Endothelial cell of umbilical vein (primary cell): ENCODE results near the gene SLC9A9. TPM values are rescaled to one million over a fixed set of nuclear protein-coding genes. Genes with fewer than 3 reads are reported as not detected.

Experiments used
- BruUV-seq: library from RNA; stranded (reverse); fragments of 400-500 nt; replicated peaks from 2 replicates; lab custom pipeline; 2021; lab: Mats Ljungman, UMichigan
- CTCF ChIA-PET: fragments of 300-600, 350-600 bp; sonication (Branson Sonifier 250); formaldehyde crosslinking; loops from one replicate; lab custom pipeline; 2021; ENCODE audit warnings: antibody characterized with exemption, inconsistent platforms; lab: Charles Lee
- POLR2A ChIA-PET: fragments of 300-600, 350-600 bp; sonication (Branson Sonifier 250); formaldehyde crosslinking; loops from one replicate; lab custom pipeline; 2021; ENCODE audit warnings: antibody characterized with exemption, inconsistent platforms; lab: Charles Lee
- DNase-seq: peaks from one replicate; pipeline ENCODE4 v3.0.0-alpha.2; 2011; ENCODE audit warnings: low read depth, low spot score
- FAIRE-seq: peaks from 2 replicates; lab custom pipeline; 2011; peaks lifted over from hg19 to GRCh38; lab: Jason Lieb, UNC
- H2AFZ ChIP-seq: 2 replicates; pipeline ENCODE4 v1.6.0; 2012; ENCODE audit warnings: low read depth, low read length, control low read depth, inconsistent platforms
- H3K27ac ChIP-seq: 2 replicates; pipeline ENCODE4 v1.5.1; 2011; ENCODE audit warnings: low read depth, mild to moderate bottlenecking, control low read depth, low read length, moderate library complexity; ENCODE audit not compliant: insufficient read depth
- H3K27me3 ChIP-seq, 2 experiments: 2 replicates each; pipeline versions ENCODE4 v1.6.0 to v1.6.1; 2011; ENCODE audit warnings: low read length in 2 of 2, mixed read lengths in 1 of 2; ENCODE audit not compliant: control insufficient read depth in 2 of 2, insufficient read depth in 2 of 2
- H3K36me3 ChIP-seq, 2 experiments: 2 replicates in 1 of 2; 3 replicates in 1 of 2; pipeline ENCODE4 v1.5.1; 2011; ENCODE audit warnings: low read length in 2 of 2, mild to moderate bottlenecking in 1 of 2, moderate library complexity in 1 of 2; ENCODE audit not compliant: control insufficient read depth in 2 of 2, insufficient read depth in 2 of 2; ENCODE audit errors: extremely low read depth in 1 of 2
- H3K4me1 ChIP-seq: 3 replicates; pipeline ENCODE4 v1.5.1; 2011; ENCODE audit warnings: mild to moderate bottlenecking, low read length; ENCODE audit not compliant: control insufficient read depth, insufficient read depth; ENCODE audit errors: extremely low read depth
- H3K4me2 ChIP-seq: 2 replicates; pipeline ENCODE4 v1.6.1; 2011; ENCODE audit warnings: low read length, control low read depth, mixed read lengths; ENCODE audit not compliant: insufficient read depth
- H3K4me3 ChIP-seq, 3 experiments: fragments of 200-600 bp in 1 of 3; sonication (generic), shearing (Covaris generic) in 1 of 3; replicated peaks in 1 of 3; 2 replicates each; pipeline ENCODE4 v1.5.1; 2011 to 2016; ENCODE audit warnings: control low read depth in 3 of 3, low read length in 3 of 3, mild to moderate bottlenecking in 2 of 3, inconsistent platforms in 1 of 3, low read depth in 1 of 3, moderate library complexity in 1 of 3; ENCODE audit not compliant: insufficient read depth in 1 of 3
- H3K79me2 ChIP-seq: 2 replicates; pipeline ENCODE4 v1.6.0; 2012; ENCODE audit warnings: low read length, inconsistent platforms; ENCODE audit not compliant: control insufficient read depth, insufficient read depth
- H3K9ac ChIP-seq: replicated peaks from 2 replicates; pipeline ENCODE3; 2011; ENCODE audit warnings: low read length, control low read depth; ENCODE audit not compliant: insufficient read depth; ENCODE audit errors: extremely low read depth
- H3K9me1 ChIP-seq: replicated peaks from 3 replicates; pipeline ENCODE4 v1.6.0; 2011; ENCODE audit warnings: mild to moderate bottlenecking, low read length; ENCODE audit not compliant: control insufficient read depth, insufficient read depth; ENCODE audit errors: extremely low read depth
- H3K9me3 ChIP-seq: replicated peaks from 2 replicates; pipeline ENCODE4 v1.5.1; 2012; ENCODE audit warnings: low read length, inconsistent platforms; ENCODE audit not compliant: control insufficient read depth, insufficient read depth
- H4K20me1 ChIP-seq: replicated peaks from 2 replicates; pipeline ENCODE3; 2011; ENCODE audit warnings: mild to moderate bottlenecking, low read length; ENCODE audit not compliant: control insufficient read depth, insufficient read depth; ENCODE audit errors: extremely low read depth
- CTCF ChIP-seq, 2 donors: IDR thresholded peaks; 1 replicate in 1 of 2; 2 replicates in 1 of 2; pipeline ENCODE4 v1.5.1; 2011; ENCODE audit warnings: low read length in 2 of 2, mild to moderate bottlenecking in 2 of 2, moderate library complexity in 2 of 2, control low read depth in 1 of 2, inconsistent platforms in 1 of 2, low read depth in 1 of 2; ENCODE audit not compliant: insufficient read depth in 1 of 2; ENCODE audit errors: extremely low read depth in 1 of 2
- EZH2 ChIP-seq: IDR thresholded peaks from 2 replicates; pipeline ENCODE4 v1.6.1; 2012; ENCODE audit warnings: borderline replicate concordance, low read depth, mild to moderate bottlenecking, moderate library complexity, low read length, inconsistent platforms; ENCODE audit not compliant: severe bottlenecking
- GATA2 ChIP-seq: IDR thresholded peaks from 2 replicates; pipeline ENCODE4 v1.7.0; 2011; ENCODE audit warnings: low read depth, mild to moderate bottlenecking, moderate library complexity, mixed read lengths, low read length; ENCODE audit not compliant: insufficient read length, insufficient read depth
- MAX ChIP-seq: IDR thresholded peaks from 2 replicates; pipeline ENCODE4 v1.6.1; 2011; ENCODE audit not compliant: insufficient read depth, insufficient read length
- MYC ChIP-seq: IDR thresholded peaks from one replicate; pipeline ENCODE4 v1.6.1; 2011; ENCODE audit warnings: mild to moderate bottlenecking, low read depth, low read length
- POLR2A ChIP-seq: IDR thresholded peaks from 2 replicates; pipeline ENCODE4 v1.6.1; 2012; ENCODE audit warnings: low read depth, mild to moderate bottlenecking, control low read depth, low read length
- POLR2AphosphoS5 ChIP-seq: IDR thresholded peaks from 2 replicates; pipeline ENCODE4 v1.6.1; 2012; ENCODE audit warnings: low read depth, mild to moderate bottlenecking, control low read depth, low read length, moderate library complexity; ENCODE audit not compliant: insufficient read depth
- dilution Hi-C: fragments of 300-500 bp; cut with MboI; formaldehyde crosslinking; loops from one replicate; pipeline ENCODE4 v1.15.0; 2019; ENCODE audit warnings: low sequenced_read_pairs; ENCODE audit not compliant: extremely low pct_ligation_motif_present
- intact Hi-C: fragments of 100-400 bp; cut with micrococcal nuclease; formaldehyde crosslinking; loops from one replicate; pipeline ENCODE4 v1.10.0; 2022
- polyA plus RNA-seq, 4 experiments: library from polyadenylated mRNA; depleted of rRNA in 3 of 4; stranded (reverse) in 3 of 4; unstranded in 1 of 4; fragments of >200 nt; gene quantifications; 2 replicates each; pipeline versions ENCODE4 v1.2.1 to v1.2.3, GENCODE V29; 2011 to 2012; ENCODE audit warnings: missing spikeins in 1 of 4
- total RNA-seq: library from RNA; stranded (reverse); gene quantifications from 2 replicates; pipeline ENCODE4 v1.2.3, GENCODE V29; 2021

Gene SLC9A9
- total and polyA plus RNA-seq, 2 donors (not counting 3 experiments of a cell fraction or from before 2014, with no cell fraction given), result 1.5 to 1.8 TPM

GRCh38 chr3:143408771-143409170 lies 439.5 kb downstream of the SLC9A9 start:
- TF ChIP-seq CTCF (IDR thresholded peaks at IDR 0.05; ENCODE audit: extremely low read depth in 1 of 2, insufficient read depth in 1 of 2, low read depth in 1 of 2, low read length in 2 of 2), result no peak
- intact Hi-C loops, result no loop called here
- POLR2A ChIA-PET, result no interaction called here

GRCh38 chr3:143402602-143403001 lies 445.7 kb downstream of the SLC9A9 start:
- TF ChIP-seq POLR2AphosphoS5, result no peak
- TF ChIP-seq EZH2, result no peak
- TF ChIP-seq POLR2A, result no peak
- TF ChIP-seq MAX, result no peak
- no peak for TF ChIP-seq GATA2
- TF ChIP-seq MYC, result no peak
- Histone ChIP-seq H3K27me3 (no peaks in the 10 kb centered on the region), H3K9ac (no peak overlapping the region), H3K79me2 (no peaks in the 10 kb centered on the region), H3K4me1 (no peaks in the 10 kb centered on the region), H3K9me3 (no peaks in the 10 kb centered on the region), H3K27ac (no peak overlapping the region), H2AFZ (no peak overlapping the region), H3K36me3 (no peaks in the 10 kb centered on the region), H3K4me3 (no peak overlapping the region), H3K4me2 (no peak overlapping the region), H4K20me1 (no peaks in the 10 kb centered on the region), H3K9me1 (no peaks in the 10 kb centered on the region)
- intact Hi-C loops (no loop called here), dilution Hi-C loops (no loop called here)
- DNase-seq (no peak), FAIRE-seq (no peak)
- ChIA-PET CTCF (no interaction called here), POLR2A (no interaction called here)
- BruUV-seq, result no TSS peak

More at GRCh38 chr3:143408771-143409170, 439.5 kb downstream of the SLC9A9 start:
- Histone ChIP-seq H3K9me3 (no peaks in the 10 kb centered on the region), H3K4me3 (no peak overlapping the region), H3K9me1 (no peaks in the 10 kb centered on the region), H3K4me1 (no peaks in the 10 kb centered on the region), H3K4me2 (no peak overlapping the region), H3K79me2 (no peaks in the 10 kb centered on the region), H4K20me1 (no peaks in the 10 kb centered on the region), H3K36me3 (no peaks in the 10 kb centered on the region), H3K9ac (no peak overlapping the region), H2AFZ (no peak overlapping the region), H3K27ac (no peak overlapping the region), H3K27me3 (no peaks in the 10 kb centered on the region)
- CTCF ChIA-PET, result no interaction called here
- no TSS peak for BruUV-seq
- dilution Hi-C loops, result no loop called here
- no peak for DNase-seq
- FAIRE-seq, result no peak
